OCI-LY7 (cell line): ENCODE results near the gene PPT1. TPM values are rescaled to one million over a fixed set of nuclear protein-coding genes. Genes with fewer than 3 reads are reported as not detected.
"Not testable (repeated sequence)": the region's sequence is repeated elsewhere in the genome, so short reads cannot be mapped to it uniquely, and the experiment has no call there.

Experiments
- BruUV-seq: library from RNA; stranded (reverse); fragments of 400-500 nt; replicated peaks from 2 replicates; lab custom pipeline; 2021; lab: Mats Ljungman, UMichigan
- CTCF ChIA-PET: fragments of 300-600 bp; sonication (Branson Sonifier 250); formaldehyde crosslinking; loops from one replicate; lab custom pipeline; 2022; ENCODE audit warnings: antibody characterized with exemption; ENCODE audit not compliant: unreplicated experiment; lab: Charles Lee
- POLR2A ChIA-PET: fragments of 300-600 bp; sonication (Branson Sonifier 250); formaldehyde crosslinking; loops from one replicate; lab custom pipeline; 2022; ENCODE audit warnings: antibody characterized with exemption; lab: Charles Lee
- DNase-seq: peaks from one replicate; pipeline ENCODE4 v3.0.0-alpha.2; 2015; ENCODE audit warnings: low spot score
- H2AFZ ChIP-seq: fragments of 200-600 bp; sonication (generic), shearing (Covaris generic); 2 replicates; pipeline ENCODE4 v1.6.1; 2014; ENCODE audit warnings: mild to moderate bottlenecking, antibody characterized with exemption, low read length, moderate library complexity
- H3K27ac ChIP-seq: fragments of 200-600 bp; sonication (generic); 2 replicates; pipeline ENCODE4 v1.5.1; 2014; ENCODE audit warnings: mixed run types, low read depth, mild to moderate bottlenecking, moderate library complexity, low read length, inconsistent platforms; ENCODE audit not compliant: poor library complexity, severe bottlenecking
- H3K36me3 ChIP-seq: fragments of 200-600 bp; sonication (generic); 2 replicates; pipeline ENCODE4 v1.6.1; 2014; ENCODE audit warnings: mild to moderate bottlenecking, antibody characterized with exemption, low read length, moderate library complexity, mixed read lengths; ENCODE audit not compliant: insufficient read depth
- H3K4me1 ChIP-seq: fragments of 200-600 bp; sonication (generic); 2 replicates; pipeline ENCODE4 v1.5.1; 2014; ENCODE audit warnings: mild to moderate bottlenecking, low read length; ENCODE audit not compliant: insufficient read depth, poor library complexity, severe bottlenecking
- H3K4me2 ChIP-seq: fragments of 200-600 bp; sonication (generic); 2 replicates; pipeline ENCODE4 v1.6.1; 2014; ENCODE audit warnings: mild to moderate bottlenecking, low read length
- H3K4me3 ChIP-seq: fragments of 200-600 bp; sonication (generic); 2 replicates; pipeline ENCODE4 v1.5.1; 2014; ENCODE audit warnings: mild to moderate bottlenecking, low read depth, low read length; ENCODE audit not compliant: poor library complexity, severe bottlenecking
- H3K79me2 ChIP-seq: fragments of 200-600 bp; sonication (generic); 2 replicates; pipeline ENCODE4 v1.6.1; 2016; ENCODE audit warnings: low read depth, mild to moderate bottlenecking, low read length, moderate library complexity, mixed read lengths; ENCODE audit not compliant: insufficient read depth
- H3K9me2 ChIP-seq: fragments of 200-600 bp; sonication (generic); 2 replicates; pipeline ENCODE4 v1.6.1; 2016; ENCODE audit warnings: mild to moderate bottlenecking, low read length, mixed read lengths; ENCODE audit not compliant: insufficient read depth
- H3K9me3 ChIP-seq: fragments of 200-600 bp; sonication (generic); 2 replicates; pipeline ENCODE4 v1.6.1; 2014; ENCODE audit warnings: mild to moderate bottlenecking, mixed run types, low read length, mixed read lengths
- H4K20me1 ChIP-seq: fragments of 200-600 bp; sonication (generic); 2 replicates; pipeline ENCODE4 v1.6.1; 2014; ENCODE audit warnings: mild to moderate bottlenecking, antibody characterized with exemption, low read length, moderate library complexity, mixed read lengths; ENCODE audit not compliant: insufficient read depth
- EZH2phosphoT487 ChIP-seq: fragments of 200-600 bp; sonication (generic); IDR thresholded peaks from 2 replicates; pipeline ENCODE4 v1.6.1; 2018; ENCODE audit warnings: low read depth, borderline replicate concordance, mild to moderate bottlenecking, mixed run types, antibody characterized with exemption, low read length, moderate library complexity, mixed read lengths
- intact Hi-C: fragments of 100-400 bp; cut with micrococcal nuclease; formaldehyde crosslinking; loops from one replicate; pipeline ENCODE4 v1.10.0; 2022; ENCODE audit not compliant: unreplicated experiment
- total RNA-seq, 2 experiments: library from RNA; depleted of rRNA in 1 of 2; stranded (reverse); fragments of >200 nt in 1 of 2; shearing (Covaris generic) in 1 of 2; gene quantifications; 2 replicates each; pipeline ENCODE4 v1.2.3, GENCODE V29; 2014 to 2022
- TF ChIP-seq, protein P1 (sequence below): fragments of 200-600 bp; sonication (generic); conservative IDR thresholded peaks from 2 replicates; pipeline ENCODE4 v1.5.1; 2014; ENCODE audit warnings: mild to moderate bottlenecking, antibody characterized with exemption, low read length, moderate library complexity, mixed read lengths

Gene PPT1
- total RNA-seq, 2 experiments from 2014 or later, result 55.9 to 66.5 TPM

DNA sequence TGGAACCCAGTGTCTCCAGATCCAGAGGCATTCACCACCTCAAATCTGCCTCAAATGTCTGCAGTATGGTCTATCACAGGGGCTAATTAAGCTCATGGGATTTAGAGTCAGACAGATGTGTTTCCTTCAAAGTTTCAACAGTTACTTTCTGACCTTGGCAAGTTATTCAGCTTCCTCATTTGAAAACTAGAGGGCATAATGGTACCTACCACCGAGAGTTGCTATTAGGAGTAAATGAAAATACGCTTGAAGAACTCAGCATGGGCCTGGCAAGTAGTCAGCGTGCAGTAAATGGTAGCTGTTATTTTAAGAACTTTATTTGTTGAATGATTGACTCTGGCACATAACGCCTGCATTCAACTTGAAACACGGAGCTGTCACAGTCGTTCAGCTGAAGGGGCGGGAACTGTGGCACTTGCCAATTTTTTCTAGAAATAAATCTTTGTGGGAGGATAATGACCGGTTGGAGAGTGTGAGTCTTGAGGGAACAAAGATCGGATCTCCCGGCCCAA is 57.8 kb downstream of the PPT1 start:
- TF ChIP-seq, protein P1, sequence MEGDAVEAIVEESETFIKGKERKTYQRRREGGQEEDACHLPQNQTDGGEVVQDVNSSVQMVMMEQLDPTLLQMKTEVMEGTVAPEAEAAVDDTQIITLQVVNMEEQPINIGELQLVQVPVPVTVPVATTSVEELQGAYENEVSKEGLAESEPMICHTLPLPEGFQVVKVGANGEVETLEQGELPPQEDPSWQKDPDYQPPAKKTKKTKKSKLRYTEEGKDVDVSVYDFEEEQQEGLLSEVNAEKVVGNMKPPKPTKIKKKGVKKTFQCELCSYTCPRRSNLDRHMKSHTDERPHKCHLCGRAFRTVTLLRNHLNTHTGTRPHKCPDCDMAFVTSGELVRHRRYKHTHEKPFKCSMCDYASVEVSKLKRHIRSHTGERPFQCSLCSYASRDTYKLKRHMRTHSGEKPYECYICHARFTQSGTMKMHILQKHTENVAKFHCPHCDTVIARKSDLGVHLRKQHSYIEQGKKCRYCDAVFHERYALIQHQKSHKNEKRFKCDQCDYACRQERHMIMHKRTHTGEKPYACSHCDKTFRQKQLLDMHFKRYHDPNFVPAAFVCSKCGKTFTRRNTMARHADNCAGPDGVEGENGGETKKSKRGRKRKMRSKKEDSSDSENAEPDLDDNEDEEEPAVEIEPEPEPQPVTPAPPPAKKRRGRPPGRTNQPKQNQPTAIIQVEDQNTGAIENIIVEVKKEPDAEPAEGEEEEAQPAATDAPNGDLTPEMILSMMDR, result peak; percentile 72
- TF ChIP-seq EZH2phosphoT487, result no peak
- Histone ChIP-seq H3K27ac (peak overlapping the region; percentile 99), H3K9me3 (no peaks in the 10 kb centered on the region), H3K4me3 (peak overlapping the region; percentile 96), H2AFZ (peak overlapping the region; percentile 56; the same call in 1 of the 2 replicates), H3K9me2 (no peaks in the 10 kb centered on the region), H4K20me1 (peaks cover 20% of the 10 kb centered on the region; the same call in 1 of the 2 replicates), H3K4me2 (peak overlapping the region; percentile 91), H3K4me1 (peaks cover 56% of the 10 kb centered on the region), H3K36me3 (peaks cover 25% of the 10 kb centered on the region), H3K79me2 (peaks cover 36% of the 10 kb centered on the region)
- ChIA-PET POLR2A (interaction anchor here (0.6 to 3.9 kb wide), 8 partner anchors 11 to 1050 kb away, joined by 3 to 54 read pairs (median 4); no protein-coding TSS in a partner anchor), CTCF (interaction anchor here (1.0 to 2.1 kb wide), 2 partner anchors 21 to 120 kb away, joined by 3 to 5 read pairs; no protein-coding TSS in a partner anchor)
- peak; percentile 88 for DNase-seq
- BruUV-seq, result no TSS peak
- intact Hi-C loops, result loop anchor here (2.0 kb wide), 1 partner anchor 42 kb away; no protein-coding TSS in a partner anchor

DNA sequence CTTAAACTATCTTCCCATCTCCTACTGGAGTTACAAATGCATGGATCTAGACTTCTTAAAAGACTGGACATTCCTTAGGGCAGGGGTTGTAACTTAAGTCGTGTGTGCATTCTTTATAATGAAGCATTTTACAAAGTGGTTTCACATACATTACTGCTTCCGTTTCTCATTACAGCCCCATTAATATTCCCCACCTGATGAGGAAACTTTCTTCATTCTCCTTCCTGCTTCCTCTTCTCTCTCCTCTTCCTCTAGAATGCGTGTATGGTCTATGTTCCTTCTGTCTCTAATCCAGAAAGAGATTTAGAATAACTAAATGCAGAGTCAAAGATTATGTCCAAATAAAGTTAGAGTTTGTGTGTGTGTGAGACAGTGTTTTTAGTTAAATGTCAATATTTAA is 58.4 kb downstream of the PPT1 start:
- no TSS peak for BruUV-seq
- CTCF ChIA-PET, result interaction anchor here (2.1 kb wide), 1 partner anchor 119 kb away, joined by 5 read pairs; no protein-coding TSS in a partner anchor
- intact Hi-C loops, result loop anchor here (2.0 kb wide), 1 partner anchor 42 kb away; no protein-coding TSS in a partner anchor
- Histone ChIP-seq H2AFZ (peak overlapping the region; percentile 56; the same call in 1 of the 2 replicates), H3K79me2 (peaks cover 30% of the 10 kb centered on the region), H3K9me3 (no peaks in the 10 kb centered on the region), H3K9me2 (no peaks in the 10 kb centered on the region), H3K4me3 (peak overlapping the region; percentile 96), H3K4me1 (peaks cover 50% of the 10 kb centered on the region), H4K20me1 (peaks cover 16% of the 10 kb centered on the region; the same call in 1 of the 2 replicates), H3K36me3 (peaks cover 19% of the 10 kb centered on the region), H3K4me2 (peak overlapping the region; percentile 91), H3K27ac (peak overlapping the region; percentile 99)
- POLR2A ChIA-PET, result interaction anchor here (0.6 to 3.9 kb wide), 5 partner anchors 12 to 946 kb away, joined by 3 to 54 read pairs (median 4); no protein-coding TSS in a partner anchor
- TF ChIP-seq, protein P1, result no peak
- no peak for TF ChIP-seq EZH2phosphoT487
- DNase-seq, result peak; percentile 34

- POLR2A ChIA-PET, result interaction anchor here (3.9 kb wide), 1 partner anchor 26 kb away, joined by 54 read pairs; no protein-coding TSS in a partner anchor
- CTCF ChIA-PET, DNase-seq, H3K9me3 ChIP-seq, BruUV-seq, H3K9me2 ChIP-seq, intact Hi-C loops, H3K4me2 ChIP-seq, H3K36me3 ChIP-seq, H3K27ac ChIP-seq, H2AFZ ChIP-seq, H3K4me3 ChIP-seq: not testable (repeated sequence)
- H4K20me1 ChIP-seq, result peaks cover 11% of the 10 kb centered on the region; the same call in 1 of the 2 replicates
- H3K4me1 ChIP-seq, result peaks cover 39% of the 10 kb centered on the region
- peaks cover 16% of the 10 kb centered on the region for H3K79me2 ChIP-seq
Measured at GRCh38 chr1:40037254-40037653, 59.8 kb downstream of the PPT1 start.
